Right lobe of liver (tissue), 4 donors: ENCODE measurements around the gene SRM.

ENCODE experiments used
- POLR2A ChIP-seq: fragments of 450-650 bp; IDR thresholded peaks from one replicate; pipeline ENCODE4 v1.6.1; 2017; ENCODE audit warnings: antibody characterized with exemption, mild to moderate bottlenecking
- TF ChIP-seq, protein P1 (sequence below), 4 donors: fragments of 200-600 bp in 3 of 4; fragments of 450-650 bp in 1 of 4; IDR thresholded peaks; one replicate each; pipeline versions ENCODE4 v1.5.1 to v1.8.0; 2016 to 2022; ENCODE audit warnings: antibody characterized with exemption in 4 of 4, mild to moderate bottlenecking in 2 of 4
- donor health status: DM: no; HTN: no; CAD: no.
- donor health status: DM: no; HTN: no; CAD: no.
- donor health status: DM: no; HTN: yes; CAD: no.

- no peak for TF ChIP-seq POLR2A
- TF ChIP-seq, protein P1, sequence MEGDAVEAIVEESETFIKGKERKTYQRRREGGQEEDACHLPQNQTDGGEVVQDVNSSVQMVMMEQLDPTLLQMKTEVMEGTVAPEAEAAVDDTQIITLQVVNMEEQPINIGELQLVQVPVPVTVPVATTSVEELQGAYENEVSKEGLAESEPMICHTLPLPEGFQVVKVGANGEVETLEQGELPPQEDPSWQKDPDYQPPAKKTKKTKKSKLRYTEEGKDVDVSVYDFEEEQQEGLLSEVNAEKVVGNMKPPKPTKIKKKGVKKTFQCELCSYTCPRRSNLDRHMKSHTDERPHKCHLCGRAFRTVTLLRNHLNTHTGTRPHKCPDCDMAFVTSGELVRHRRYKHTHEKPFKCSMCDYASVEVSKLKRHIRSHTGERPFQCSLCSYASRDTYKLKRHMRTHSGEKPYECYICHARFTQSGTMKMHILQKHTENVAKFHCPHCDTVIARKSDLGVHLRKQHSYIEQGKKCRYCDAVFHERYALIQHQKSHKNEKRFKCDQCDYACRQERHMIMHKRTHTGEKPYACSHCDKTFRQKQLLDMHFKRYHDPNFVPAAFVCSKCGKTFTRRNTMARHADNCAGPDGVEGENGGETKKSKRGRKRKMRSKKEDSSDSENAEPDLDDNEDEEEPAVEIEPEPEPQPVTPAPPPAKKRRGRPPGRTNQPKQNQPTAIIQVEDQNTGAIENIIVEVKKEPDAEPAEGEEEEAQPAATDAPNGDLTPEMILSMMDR (IDR thresholded peaks at IDR 0.05): no peak
These were observed 17.8 kb downstream of the SRM start for GRCh38 chr1:11042065-11042464.
